Stimulated activated CD4-positive, alpha-beta T cell treated with anti-CD3 and anti-CD28 coated beads, Interleukin-4, amount 100 ng/mL, for 48 hours (primary cell): ENCODE results near the gene PALD1.

Experiments used
- DNase-seq, 2 donors: peaks; one replicate each; pipeline ENCODE4 v3.0.0-alpha.2; 2020; ENCODE audit warnings: low read depth in 2 of 2

Gene PALD1

GRCh38 chr10:70555371-70555770 is 76.8 kb downstream of the PALD1 start:
- DNase-seq: no peak

GRCh38 chr10:70557086-70557845 is 78.7 kb downstream of the PALD1 start:
- no peak for DNase-seq

GRCh38 chr10:70557876-70558275 is 79.3 kb downstream of the PALD1 start:
- no peak for DNase-seq

GRCh38 chr10:70558295-70558694 is 79.7 kb downstream of the PALD1 start:
- DNase-seq: no peak

DNA sequence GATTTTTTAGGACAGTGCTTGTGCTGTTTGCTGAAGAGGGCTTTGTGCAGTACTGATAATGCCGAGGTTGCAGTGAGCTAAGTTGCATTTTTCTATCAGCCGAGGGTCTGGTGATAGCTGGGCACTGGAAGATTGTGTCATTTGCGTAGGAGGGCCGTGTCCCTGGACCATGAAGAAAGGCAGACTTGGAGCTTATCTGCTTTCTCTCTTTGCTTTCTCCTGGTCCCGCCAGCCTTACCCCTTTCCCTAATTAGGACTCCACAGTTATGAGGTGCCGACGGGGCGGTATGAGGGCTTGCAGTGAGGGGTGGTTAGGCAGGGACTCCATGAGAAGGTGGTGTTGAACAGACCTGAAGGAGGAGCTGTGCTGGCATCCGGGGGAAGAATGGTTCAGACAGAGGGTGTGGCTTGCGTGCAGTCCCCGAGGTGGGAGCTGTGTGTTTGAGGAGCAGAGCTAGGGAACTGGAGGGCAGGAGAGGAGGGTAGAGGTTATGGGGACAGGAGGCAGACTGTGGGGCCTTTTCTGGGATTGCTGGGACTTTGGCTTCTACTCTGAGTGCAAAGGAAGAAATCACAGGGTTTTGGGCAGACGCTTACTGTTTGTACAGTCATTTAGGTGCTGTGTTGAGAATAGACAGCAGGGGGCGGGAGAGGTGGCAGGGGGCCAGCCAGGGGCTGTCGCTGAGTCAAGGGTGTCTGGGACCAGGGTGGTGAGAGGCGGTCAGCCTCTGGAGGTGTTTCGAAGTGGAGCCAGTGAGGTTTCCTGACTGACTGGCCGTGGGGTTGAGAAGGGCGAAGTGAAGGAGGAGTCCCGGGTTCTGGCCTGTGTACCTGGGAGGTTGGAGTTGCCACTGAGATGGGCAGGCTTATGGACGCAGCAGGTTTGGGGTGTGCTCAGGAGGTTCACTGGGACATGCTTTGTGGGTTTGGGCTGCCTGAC is 80.6 kb downstream of the PALD1 start:
- peak; percentile 65 to 75 for DNase-seq

DNA sequence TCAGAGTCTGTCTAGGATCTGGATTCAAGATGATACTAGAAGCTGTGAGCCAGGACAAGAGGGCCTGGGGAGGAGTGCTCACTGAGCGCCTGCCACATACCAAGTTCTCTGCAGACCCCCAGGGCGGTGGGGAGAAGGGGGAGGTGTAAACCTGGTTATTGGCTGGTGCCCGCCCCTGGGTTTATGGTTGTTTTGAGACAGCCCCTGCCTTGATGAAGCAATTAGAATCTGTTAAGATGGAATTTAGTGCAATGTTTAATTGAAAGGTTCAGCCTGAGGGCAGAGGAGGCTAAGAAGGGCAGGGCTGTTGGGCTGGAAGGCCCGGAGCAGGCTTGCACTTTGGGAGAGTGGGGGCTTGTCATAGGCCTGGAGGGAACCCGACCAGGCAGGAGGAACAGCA is 81.3 kb downstream of the PALD1 start:
- DNase-seq: no peak

DNA sequence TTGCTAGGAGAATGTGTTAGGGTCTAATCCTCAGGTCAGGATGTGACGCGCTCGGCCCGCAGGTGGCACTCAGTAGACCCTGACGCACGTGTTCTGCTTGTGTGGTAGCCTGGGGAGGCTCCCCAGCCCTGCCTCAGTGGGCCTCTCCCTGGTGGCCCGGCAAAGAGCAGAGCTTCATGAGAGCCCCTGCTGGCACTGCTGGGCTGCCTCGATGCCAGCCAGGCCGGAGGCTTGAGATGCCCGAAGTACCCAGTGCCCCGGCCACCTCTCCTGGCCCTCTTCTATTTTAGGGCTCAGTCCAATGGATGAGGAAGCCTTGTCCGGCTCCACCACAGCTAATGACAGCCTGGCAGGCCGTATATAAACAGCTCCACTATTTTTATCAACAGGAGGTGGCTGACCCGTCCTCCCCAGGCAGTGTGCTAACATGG is 82.0 kb downstream of the PALD1 start:
- no peak for DNase-seq

GRCh38 chr10:70561070-70561469 is 82.5 kb downstream of the PALD1 start:
- no peak for DNase-seq

GRCh38 chr10:70561558-70561957 is 83.0 kb downstream of the PALD1 start:
- no peak for DNase-seq

GRCh38 chr10:70562036-70562755 is 83.6 kb downstream of the PALD1 start:
- no peak for DNase-seq

GRCh38 chr10:70563230-70563629 is 84.7 kb downstream of the PALD1 start:
- DNase-seq: no peak

DNA sequence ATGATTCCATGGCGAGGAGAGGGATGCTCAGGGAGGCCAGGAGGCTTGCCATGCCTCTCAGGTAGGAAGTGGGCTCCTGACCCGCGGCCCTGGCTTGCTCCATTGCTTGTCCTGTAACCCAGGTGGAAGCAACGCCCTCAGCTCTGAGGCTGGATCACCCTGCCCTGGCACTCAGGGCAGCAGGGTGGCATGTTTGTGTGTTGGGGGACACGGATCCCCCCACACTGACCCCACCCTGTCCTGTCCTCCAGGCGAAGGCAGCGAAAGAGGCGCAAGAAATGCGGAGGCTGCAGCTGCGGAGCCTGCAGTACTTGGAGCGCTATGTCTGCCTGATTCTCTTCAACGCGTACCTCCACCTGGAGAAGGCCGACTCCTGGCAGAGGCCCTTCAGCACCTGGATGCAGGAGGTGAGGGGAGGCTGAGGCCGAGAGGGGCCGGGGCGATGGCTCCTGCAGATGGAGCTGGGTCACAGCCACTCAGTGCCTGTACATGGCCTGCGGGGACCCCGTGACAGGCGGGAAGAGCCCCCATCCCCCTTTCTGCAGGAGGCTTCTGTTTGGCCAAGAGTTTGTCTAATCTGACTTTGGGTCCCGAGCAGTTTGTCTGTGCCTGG is 85.7 kb downstream of the PALD1 start:
- no peak for DNase-seq

DNA sequence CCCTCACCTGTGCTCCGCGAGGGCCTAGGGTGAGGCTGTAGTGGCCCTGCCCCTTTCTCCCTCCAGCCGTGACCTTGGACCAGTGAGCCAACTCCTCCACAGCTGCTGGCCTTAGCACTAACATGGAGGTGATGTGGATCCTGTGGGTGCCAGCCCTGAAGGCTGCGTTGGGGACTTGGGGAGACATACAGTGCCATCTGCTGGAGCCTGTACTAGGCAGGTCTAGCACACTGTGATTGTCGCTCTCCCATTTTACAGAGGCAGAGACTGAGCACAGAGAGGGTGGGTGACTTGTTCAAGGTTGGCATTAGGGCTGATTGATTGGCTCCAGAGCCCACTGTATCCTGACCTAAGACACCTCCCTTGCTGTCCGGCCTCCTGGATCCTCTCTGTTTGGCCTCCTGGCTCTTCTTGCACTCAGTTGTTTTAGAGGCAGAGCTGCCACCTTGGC is 86.4 kb downstream of the PALD1 start:
- DNase-seq: no peak

GRCh38 chr10:70565556-70566514 is 87.3 kb downstream of the PALD1 start:
- DNase-seq: no peak

- DNase-seq: no peak
Measured at GRCh38 chr10:70566515-70567290, 88.1 kb downstream of the PALD1 start.

DNA sequence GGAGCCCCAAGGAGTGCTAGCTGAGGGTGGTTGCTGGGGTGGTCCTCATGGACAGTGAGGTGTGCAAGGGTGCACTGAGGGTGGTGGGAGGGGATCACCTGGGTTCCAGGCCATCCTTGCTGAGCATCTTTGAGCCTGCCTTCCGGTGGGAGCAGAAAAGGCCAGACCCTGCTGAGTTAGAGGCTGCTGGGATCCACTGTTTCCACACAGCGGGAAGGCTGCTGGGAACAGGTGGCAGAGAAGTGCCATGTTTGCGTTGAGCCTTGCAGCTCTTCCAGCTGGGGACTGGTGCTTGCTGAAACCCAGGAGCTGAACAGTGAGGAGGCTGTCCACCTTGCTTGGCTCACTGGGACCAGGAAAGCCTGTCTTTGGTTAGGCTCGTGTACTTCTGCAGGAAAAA is 89.0 kb downstream of the PALD1 start:
- no peak for DNase-seq

DNA sequence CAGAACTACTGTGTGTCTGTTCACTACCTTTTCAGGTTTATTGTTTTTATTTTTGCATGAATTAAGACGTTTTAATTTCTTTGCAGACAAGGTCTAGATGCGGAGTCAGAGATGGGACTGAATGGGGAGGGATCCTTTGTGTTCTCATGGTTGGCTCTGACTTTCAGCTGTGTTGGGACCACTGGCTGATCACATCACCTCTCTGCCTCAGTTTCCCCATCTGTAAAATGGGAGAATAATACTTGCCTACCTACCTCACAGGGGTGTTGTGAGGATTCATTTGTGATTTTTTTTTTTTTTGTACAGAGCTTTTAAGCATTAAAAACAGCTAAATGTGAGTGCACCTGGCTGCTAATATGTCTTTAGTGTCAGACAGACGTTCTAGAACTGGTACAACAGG is 89.5 kb downstream of the PALD1 start:
- no peak for DNase-seq

- DNase-seq: no peak
Measured at GRCh38 chr10:70568781-70569495, 90.4 kb downstream of the PALD1 start.

DNA sequence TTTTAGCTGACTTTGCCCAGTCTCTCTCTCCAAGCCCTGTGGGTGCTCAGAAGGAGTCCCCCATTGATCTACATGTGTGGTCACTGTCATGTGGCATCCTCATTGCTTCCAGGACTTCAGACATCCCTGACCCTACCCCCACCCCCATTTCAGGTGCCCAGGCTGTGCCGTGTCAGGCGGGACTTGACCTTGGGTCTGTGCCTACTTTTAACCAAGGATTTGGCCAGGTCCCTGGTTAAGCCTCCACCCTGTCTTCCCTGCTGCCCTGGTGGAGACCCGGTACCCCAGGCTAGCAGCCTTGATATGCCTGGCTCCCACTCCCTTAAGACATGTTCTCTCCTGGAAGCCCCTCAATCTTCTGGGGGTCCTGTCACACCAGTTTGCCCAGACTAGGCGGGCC is 92.7 kb downstream of the PALD1 start:
- DNase-seq: no peak
